Gastroesophageal sphincter (tissue), 4 donors: ENCODE data around the gene MVK. TPM values are rescaled to one million over a fixed set of nuclear protein-coding genes. Genes with fewer than 3 reads are reported as not detected.

Experiments
- ATAC-seq: fragments of 150-250 bp; one replicate; pipeline ENCODE4 v1.9.1; 2016; ENCODE audit warnings: mild to moderate bottlenecking, moderate library complexity
- H3K27ac ChIP-seq, 4 donors: fragments of 200-600 bp; sonication (generic) in 3 of 4; 1 replicate in 3 of 4; 2 replicates in 1 of 4; pipeline ENCODE4 v1.5.1; 2016 to 2019
- H3K27me3 ChIP-seq: fragments of 200-600 bp; sonication (generic); one replicate; pipeline ENCODE4 v1.5.1; 2019
- H3K36me3 ChIP-seq, 2 donors: fragments of 200-600 bp; sonication (generic); one replicate each; pipeline ENCODE4 v1.5.1; 2019; ENCODE audit warnings: control low read depth in 1 of 2
- H3K4me1 ChIP-seq, 3 donors: fragments of 200-600 bp; sonication (generic); 1 replicate in 2 of 3; 2 replicates in 1 of 3; pipeline ENCODE4 v1.5.1; 2016 to 2019; ENCODE audit warnings: control low read depth in 2 of 3
- H3K4me3 ChIP-seq, 2 donors: fragments of 200-600 bp; sonication (generic); one replicate each; pipeline ENCODE4 v1.5.1; 2019; ENCODE audit warnings: mild to moderate bottlenecking in 1 of 2, moderate library complexity in 1 of 2
- H3K9me3 ChIP-seq, 3 donors: fragments of 200-600 bp; sonication (generic); one replicate each; pipeline ENCODE4 v1.5.1; 2017 to 2019; ENCODE audit warnings: control low read depth in 2 of 3
- CTCF ChIP-seq, 4 experiments: fragments of 200-600 bp in 2 of 4; fragments of 450-650 bp in 2 of 4; sonication (generic) in 1 of 4; IDR thresholded peaks; one replicate each; pipeline ENCODE4 v1.5.1; 2017 to 2019; ENCODE audit warnings: antibody characterized with exemption in 4 of 4, mild to moderate bottlenecking in 2 of 4, moderate library complexity in 2 of 4
- EP300 ChIP-seq: sonication (generic); formaldehyde crosslinking; IDR thresholded peaks from one replicate; pipeline ENCODE4 v1.6.1; 2017; ENCODE audit warnings: antibody characterized with exemption, mild to moderate bottlenecking
- POLR2A ChIP-seq, 2 donors: fragments of 450-650 bp; IDR thresholded peaks; one replicate each; pipeline ENCODE4 v1.6.1; 2017; ENCODE audit warnings: antibody characterized with exemption in 2 of 2, mild to moderate bottlenecking in 2 of 2, moderate library complexity in 1 of 2
- POLR2AphosphoS5 ChIP-seq: sonication (generic); formaldehyde crosslinking; IDR thresholded peaks from one replicate; pipeline ENCODE4 v1.6.1; 2017; ENCODE audit warnings: antibody characterized with exemption
- WGBS, 2 donors: methylation state at CpG; one replicate each; pipeline ENCODE4 v1.1.5; 2018; ENCODE audit warnings: low coverage in 1 of 2; 5-methylcytosine and 5-hydroxymethylcytosine counted together
- total RNA-seq, 4 donors: library from RNA; depleted of rRNA; stranded (reverse); fragments of >200 nt; gene quantifications; one replicate each; pipeline ENCODE4 v1.1.0, GENCODE V29; 2016

Gene MVK
- total RNA-seq, 4 donors from 2014 or later, result 6.2 to 18.2 (median 10.4) TPM

DNA sequence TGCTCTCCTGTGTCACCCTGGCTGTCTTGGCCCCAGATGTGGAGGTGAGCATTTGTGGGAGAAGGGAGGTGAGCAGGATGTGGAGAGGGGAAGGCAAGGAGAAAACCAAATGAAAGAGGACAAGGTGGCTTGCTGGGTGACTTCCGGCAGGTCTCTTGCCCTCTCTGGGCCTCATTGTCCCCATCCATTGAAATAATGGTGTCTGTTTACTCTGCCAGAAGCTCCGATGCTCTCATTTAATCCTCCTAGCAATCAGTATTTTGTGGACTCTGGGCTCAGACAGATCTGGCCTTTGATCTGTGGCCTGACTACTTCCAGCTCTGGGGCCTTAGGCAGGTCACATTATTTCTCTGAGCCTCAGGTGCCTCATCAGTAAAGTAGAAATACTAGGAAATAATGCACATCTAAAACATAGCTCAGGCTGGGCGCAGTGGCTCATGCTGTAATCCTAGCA is 30.6 kb downstream of the MVK start:
- H3K4me1 ChIP-seq, result peaks cover 0 to 14% (median 0%) of the 10 kb centered on the region in 3 donors
- WGBS, 2 donors, result 83 to 100% methylated on average over 2 of the region's 3 CpGs
- TF ChIP-seq EP300, result no peak
- TF ChIP-seq POLR2AphosphoS5, result no peak
- no peak for TF ChIP-seq CTCF (IDR thresholded peaks at IDR 0.05)
- TF ChIP-seq POLR2A (IDR thresholded peaks at IDR 0.05), result no peak

DNA sequence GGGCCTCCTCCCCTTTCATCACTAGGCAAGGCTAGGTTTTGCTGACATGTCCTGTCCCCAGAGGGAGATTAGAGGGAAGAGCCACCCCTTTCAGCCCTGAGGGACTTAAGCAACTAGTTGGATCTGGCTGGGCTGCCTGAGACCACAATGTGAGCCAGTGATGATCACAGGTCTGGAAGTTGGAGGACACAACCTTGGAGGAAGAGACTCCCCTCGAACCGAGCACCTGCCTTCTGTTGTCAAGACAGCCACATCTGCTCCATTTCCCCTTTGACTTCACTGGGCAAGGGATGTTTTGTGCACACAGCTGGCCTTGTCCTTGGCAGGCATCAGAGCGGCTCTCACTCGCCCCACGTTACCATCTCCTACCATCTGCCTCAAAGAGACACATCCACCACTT is 31.4 kb downstream of the MVK start:
- WGBS, 2 donors, result 80 to 93% methylated on average over 2 to 4 of the region's 5 CpGs

More for the DNA sequence above, 30.6 kb downstream of the MVK start:
- Histone ChIP-seq H3K27ac (no peak overlapping the region), H3K36me3 (no peaks in the 10 kb centered on the region), H3K27me3 (peaks cover 53% of the 10 kb centered on the region), H3K9me3 (no peaks in the 10 kb centered on the region), H3K4me3 (no peak overlapping the region)
- no peak for ATAC-seq

GRCh38 chr12:109605599-109606228 is 32.1 kb downstream of the MVK start:
- TF ChIP-seq POLR2AphosphoS5 (no peak), POLR2A (IDR thresholded peaks at IDR 0.05) (no peak), EP300 (no peak), CTCF (IDR thresholded peaks at IDR 0.05) (no peak)
- Histone ChIP-seq H3K27ac (no peak overlapping the region), H3K9me3 (no peaks in the 10 kb centered on the region), H3K36me3 (no peaks in the 10 kb centered on the region), H3K27me3 (peaks cover 69% of the 10 kb centered on the region), H3K4me1 (peaks cover 0 to 14% (median 0%) of the 10 kb centered on the region in 3 donors), H3K4me3 (no peak overlapping the region)
- WGBS, 2 donors, result 71 to 76% methylated on average over 5 to 9 of the region's 13 CpGs
- no peak for ATAC-seq

More for the DNA sequence above, 31.4 kb downstream of the MVK start:
- Histone ChIP-seq H3K9me3 (no peaks in the 10 kb centered on the region), H3K36me3 (no peaks in the 10 kb centered on the region), H3K27me3 (peaks cover 62% of the 10 kb centered on the region), H3K27ac (no peak overlapping the region), H3K4me3 (no peak overlapping the region), H3K4me1 (peaks cover 0 to 14% (median 0%) of the 10 kb centered on the region in 3 donors)
- ATAC-seq, result no peak
- TF ChIP-seq CTCF (IDR thresholded peaks at IDR 0.05) (no peak), EP300 (no peak)

DNA sequence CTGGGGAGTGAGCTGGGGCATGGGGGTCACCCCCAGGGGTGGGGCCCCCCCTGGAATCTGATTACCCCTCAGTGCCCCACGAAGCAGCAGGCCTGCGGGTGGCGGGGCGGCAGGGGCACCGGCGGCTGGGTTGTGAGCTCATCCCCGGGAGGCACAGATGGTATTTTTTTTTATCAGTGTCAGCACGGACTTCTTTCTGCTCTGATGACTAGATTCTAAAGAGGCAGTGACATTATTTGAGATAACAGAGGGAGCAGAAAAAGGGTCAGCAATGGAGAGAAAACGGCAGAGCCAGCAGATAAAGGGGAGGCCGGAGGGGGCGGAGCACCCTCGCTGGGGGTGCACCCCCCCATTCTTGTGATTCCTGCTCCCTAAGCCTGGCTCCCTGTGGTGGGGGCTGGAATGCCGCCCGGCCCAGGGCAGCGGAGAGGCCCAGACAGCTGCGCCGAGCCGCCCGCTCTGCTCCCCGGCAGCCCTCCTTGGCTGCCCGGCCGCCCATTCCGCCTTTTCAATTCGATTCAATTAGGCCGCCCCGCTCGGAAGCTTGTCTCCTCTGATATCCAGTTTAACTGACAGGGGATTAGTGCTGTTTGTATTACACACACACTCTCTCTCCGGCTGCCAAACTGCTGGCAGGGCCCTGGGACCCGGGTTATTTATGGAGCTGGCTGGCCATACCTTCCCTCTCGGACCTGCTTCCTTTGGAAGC is 32.9 kb downstream of the MVK start:
- Histone ChIP-seq H3K9me3 (no peaks in the 10 kb centered on the region), H3K4me1 (peaks cover 0 to 14% (median 0%) of the 10 kb centered on the region in 3 donors), H3K27ac (no peak overlapping the region), H3K4me3 (peak overlapping the region in 1 of 2 donors; percentile 26), H3K27me3 (peaks cover 77% of the 10 kb centered on the region), H3K36me3 (no peaks in the 10 kb centered on the region)
- no peak for ATAC-seq
- no peak for TF ChIP-seq CTCF (IDR thresholded peaks at IDR 0.05)
- TF ChIP-seq POLR2A (IDR thresholded peaks at IDR 0.05), result no peak
- TF ChIP-seq POLR2AphosphoS5, result no peak
- TF ChIP-seq EP300, result no peak
- 9% methylated on average over 5 of the region's 30 CpGs; no CpG with 5 or more reads in 1 of the 2 donors for WGBS, 2 donors
